ENCODE data around the gene PLD5.
"Not testable (repeated sequence)": the region's sequence is repeated elsewhere in the genome, so short reads cannot be mapped to it uniquely, and the experiment has no call there.

PLD5 gene

GRCh38 chr1:242477944-242478343, 46.6 kb downstream of the PLD5 start:
- DNase-seq, result no peak

GRCh38 chr1:242470774-242471173, 53.7 kb downstream of the PLD5 start:
- DNase-seq, result no peak

- no peak for DNase-seq
Observed at GRCh38 chr1:242468784-242469183, 55.7 kb downstream of the PLD5 start.

GRCh38 chr1:242467556-242468145, 56.8 kb downstream of the PLD5 start:
- DNase-seq, result peak; percentile 21 to 29

- no peak for DNase-seq
Observed at GRCh38 chr1:242462867-242463266, 61.6 kb downstream of the PLD5 start.

- not testable (repeated sequence) for DNase-seq
Observed at GRCh38 chr1:242459740-242460139, 64.8 kb downstream of the PLD5 start.

GRCh38 chr1:242456726-242457269, 67.7 kb downstream of the PLD5 start:
- DNase-seq, result no peak

GRCh38 chr1:242455052-242455361, 69.5 kb downstream of the PLD5 start:
- no peak for DNase-seq

GRCh38 chr1:242454262-242455051, 70.0 kb downstream of the PLD5 start:
- no peak for DNase-seq

GRCh38 chr1:242452573-242452972, 71.9 kb downstream of the PLD5 start:
- DNase-seq, result no peak

GRCh38 chr1:242449661-242450060, 74.8 kb downstream of the PLD5 start:
- DNase-seq, result no peak

- DNase-seq, result no peak
Observed at GRCh38 chr1:242448910-242449645, 75.4 kb downstream of the PLD5 start.

GRCh38 chr1:242447689-242448088, 76.8 kb downstream of the PLD5 start:
- DNase-seq, result no peak

- no peak for DNase-seq
Observed at GRCh38 chr1:242440757-242441156, 83.7 kb downstream of the PLD5 start.

GRCh38 chr1:242435200-242435599, 89.3 kb downstream of the PLD5 start:
- DNase-seq, result no peak

- DNase-seq, result no peak
Observed at GRCh38 chr1:242432491-242433095, 91.9 kb downstream of the PLD5 start.

- DNase-seq, result no peak
Observed at GRCh38 chr1:242431786-242432185, 92.7 kb downstream of the PLD5 start.

GRCh38 chr1:242430956-242431355, 93.5 kb downstream of the PLD5 start:
- no peak for DNase-seq

- no peak for DNase-seq
Observed at GRCh38 chr1:242428399-242429190, 95.9 kb downstream of the PLD5 start.

GRCh38 chr1:242427519-242427918, 97.0 kb downstream of the PLD5 start:
- DNase-seq, result no peak

GRCh38 chr1:242426271-242426905, 98.1 kb downstream of the PLD5 start:
- DNase-seq, result no peak

GRCh38 chr1:242425232-242425631, 99.3 kb downstream of the PLD5 start:
- DNase-seq, result no peak

Measured in activated CD4-positive, alpha-beta T cell treated with anti-CD3 and anti-CD28 coated beads, Interleukin-2, amount 50 U/mL, for 48 hours (primary cell).